ENCODE measurements around the gene PRSS37.

The PRSS37 gene

GRCh38 chr7:141820067-141820466 lies 21.2 kb downstream of the PRSS37 start:
- no peak for DNase-seq
- in situ Hi-C loops (cut with HindIII; ENCODE audit: low pct_ligation_motif_present, low pct_unique_long_range_greater_than_20kb, low sequenced_read_pairs): no loop called here

- in situ Hi-C loops (cut with HindIII; ENCODE audit: low pct_ligation_motif_present, low pct_unique_long_range_greater_than_20kb, low sequenced_read_pairs): no loop called here
- no peak for DNase-seq
Observed at GRCh38 chr7:141792526-141792925, 48.8 kb downstream of the PRSS37 start.

GRCh38 chr7:141789917-141790316 lies 51.4 kb downstream of the PRSS37 start, which contains the start of gene TAS2R5:
Gene TAS2R5 (plus strand): TSS chr7:141790217. CDS start chr7:141790362, 145 bp downstream.
- in situ Hi-C loops (cut with HindIII; ENCODE audit: low pct_ligation_motif_present, low pct_unique_long_range_greater_than_20kb, low sequenced_read_pairs): no loop called here
- no peak for DNase-seq

- DNase-seq: no peak
- in situ Hi-C loops (cut with HindIII; ENCODE audit: low pct_ligation_motif_present, low pct_unique_long_range_greater_than_20kb, low sequenced_read_pairs): no loop called here
Observed at GRCh38 chr7:141788296-141788695, 53.0 kb downstream of the PRSS37 start.

All from ACHN (cell line).